GM11168 (cell line): ENCODE results near the gene ANKS1A.

Source experiments
- in situ Hi-C: fragments of 300-500 bp; cut with MboI; formaldehyde crosslinking; loops from one replicate; pipeline ENCODE4 v1.12.0; 2022; ENCODE audit warnings: low sequenced_read_pairs; ENCODE audit not compliant: unreplicated experiment

The ANKS1A gene

GRCh38 chr6:35033683-35034082, 144.6 kb downstream of the ANKS1A start:
- in situ Hi-C loops: no loop called here

GRCh38 chr6:35034411-35035191, 145.5 kb downstream of the ANKS1A start:
- in situ Hi-C loops: no loop called here

- in situ Hi-C loops: no loop called here
Observed at GRCh38 chr6:35035481-35036030, 146.5 kb downstream of the ANKS1A start.

DNA sequence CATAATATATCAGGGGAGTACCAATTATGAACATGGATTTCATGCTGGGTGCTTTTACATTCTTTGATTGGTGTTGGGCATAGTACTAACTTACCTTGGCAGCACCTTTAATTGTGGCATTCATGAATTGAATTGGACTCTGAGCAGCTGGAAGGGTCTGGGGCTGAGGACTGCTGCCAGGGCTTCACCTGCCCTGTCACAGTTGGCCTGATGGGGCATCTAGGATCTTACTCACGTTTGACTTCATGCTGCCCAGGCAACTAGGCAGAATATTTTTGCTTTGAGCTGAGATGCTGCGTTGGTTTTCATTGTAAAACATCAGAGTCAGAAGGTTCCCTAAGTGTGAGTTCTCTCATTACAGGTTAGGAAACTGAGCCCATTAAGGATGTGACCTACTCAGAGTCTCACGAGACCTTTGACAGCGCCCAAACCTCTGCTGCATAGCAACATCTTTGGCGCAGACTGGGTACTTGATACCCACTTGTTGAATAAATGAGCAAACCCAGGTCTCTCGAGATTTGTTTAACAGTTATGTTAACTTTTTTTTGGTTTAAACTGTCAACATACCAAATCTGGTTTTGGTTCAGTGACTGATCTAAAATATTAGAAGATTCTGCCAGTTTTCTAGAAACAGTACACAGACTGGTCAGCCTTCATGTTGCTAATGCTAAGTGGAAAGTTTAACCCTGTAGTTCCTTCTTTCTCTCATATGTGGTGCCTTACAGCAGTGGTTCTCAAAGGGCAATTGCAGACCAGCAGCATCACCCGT, 147.2 kb downstream of the ANKS1A start:
- in situ Hi-C loops: no loop called here

DNA sequence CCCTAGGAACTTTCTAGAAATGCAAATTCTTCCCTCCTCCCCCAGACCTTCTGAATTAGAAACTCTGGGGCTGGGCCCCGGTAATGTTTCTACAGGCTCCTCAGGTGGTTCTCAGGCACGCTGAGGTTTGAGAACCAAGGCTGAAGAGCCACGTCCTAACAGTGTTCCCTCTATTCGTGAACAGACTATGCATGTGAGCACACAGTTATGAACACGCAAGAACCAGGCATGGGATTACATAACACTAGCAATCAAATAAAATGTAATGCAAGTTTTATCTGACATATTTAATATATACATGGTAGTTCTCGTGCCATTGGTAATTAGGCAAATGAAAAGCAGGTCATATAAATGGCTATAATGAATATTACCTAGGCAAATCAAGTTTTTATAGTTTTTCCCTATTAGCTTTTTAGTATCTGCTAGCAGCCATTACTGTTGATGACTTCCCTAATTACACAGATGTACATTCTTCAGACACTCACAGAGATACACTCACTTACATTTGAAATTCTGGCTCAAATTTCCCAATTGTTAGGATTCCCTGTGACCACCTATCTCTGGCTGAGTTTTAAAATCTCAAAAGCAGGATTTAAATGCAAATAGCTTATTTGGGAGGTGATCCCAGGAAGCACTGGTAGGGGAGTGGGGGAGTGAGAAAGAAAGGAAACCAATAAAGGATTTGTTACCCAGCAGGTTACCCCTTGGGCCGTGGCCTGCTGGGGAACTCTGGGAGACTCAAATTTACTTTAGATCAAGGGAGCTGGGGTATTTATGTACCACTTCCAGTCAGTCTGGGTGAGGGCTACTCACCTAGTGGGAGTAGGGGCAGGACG, 148.0 kb downstream of the ANKS1A start:
- in situ Hi-C loops: no loop called here

GRCh38 chr6:35037664-35038038, 148.6 kb downstream of the ANKS1A start:
- in situ Hi-C loops: no loop called here

DNA sequence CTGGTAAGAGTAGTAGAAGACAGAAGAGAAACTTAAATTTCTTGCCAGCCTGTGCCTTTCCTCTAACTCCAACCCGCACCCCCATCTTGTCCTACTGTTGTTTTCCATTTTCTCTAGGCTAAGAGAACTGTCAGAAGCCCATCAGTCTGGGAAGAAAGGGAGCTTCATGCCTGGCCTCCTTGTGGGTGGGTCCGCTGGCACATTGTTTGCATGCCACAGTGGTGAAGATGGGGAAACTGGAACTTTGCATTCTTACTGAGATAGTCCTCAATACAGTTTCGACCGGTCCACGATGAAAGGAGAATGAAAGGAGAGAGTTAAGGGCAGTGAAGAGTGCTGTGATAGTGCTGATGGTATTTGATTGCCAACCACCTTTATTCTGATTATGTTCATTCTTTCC, 149.0 kb downstream of the ANKS1A start:
- in situ Hi-C loops: no loop called here

GRCh38 chr6:35040398-35040797, 151.3 kb downstream of the ANKS1A start:
- in situ Hi-C loops: no loop called here

GRCh38 chr6:35041086-35041861, 152.2 kb downstream of the ANKS1A start:
- in situ Hi-C loops: no loop called here

DNA sequence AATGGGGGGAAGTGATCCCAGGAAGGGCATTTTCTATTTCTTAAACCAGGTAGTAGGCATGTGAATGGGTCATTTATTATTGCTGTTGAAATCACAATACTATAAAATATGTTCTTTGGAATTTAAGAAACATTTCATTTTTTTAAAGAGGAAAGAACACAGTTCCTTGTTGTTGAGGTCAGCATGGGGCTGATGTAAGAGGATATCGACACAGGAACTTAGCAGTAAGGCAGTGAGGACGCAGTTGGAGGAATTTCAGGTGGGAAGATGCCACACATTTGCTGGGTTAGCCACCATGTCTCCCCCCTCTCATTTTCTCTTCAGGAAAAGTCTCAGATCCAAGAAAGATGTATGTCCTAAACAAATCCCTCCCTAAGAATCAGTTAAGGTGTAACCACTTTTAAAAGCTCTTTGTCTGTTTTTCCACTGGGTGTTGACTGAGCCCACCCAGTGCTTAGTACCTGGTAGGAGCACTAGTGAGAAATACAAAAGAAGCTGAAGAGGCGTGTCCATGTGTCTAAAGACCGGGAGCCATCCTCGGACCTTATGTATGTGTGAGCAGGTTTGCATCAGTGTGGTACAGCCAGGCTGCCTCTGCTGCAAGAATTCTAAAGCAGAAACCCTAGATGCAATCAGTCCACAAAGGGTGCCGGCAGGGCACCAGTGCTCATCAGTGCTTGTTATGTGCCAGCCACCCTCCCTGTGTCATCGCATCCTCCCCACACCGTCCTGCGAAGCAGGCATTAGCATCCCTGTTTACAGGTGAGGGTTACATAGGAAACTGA, 153.2 kb downstream of the ANKS1A start:
- in situ Hi-C loops: no loop called here

DNA sequence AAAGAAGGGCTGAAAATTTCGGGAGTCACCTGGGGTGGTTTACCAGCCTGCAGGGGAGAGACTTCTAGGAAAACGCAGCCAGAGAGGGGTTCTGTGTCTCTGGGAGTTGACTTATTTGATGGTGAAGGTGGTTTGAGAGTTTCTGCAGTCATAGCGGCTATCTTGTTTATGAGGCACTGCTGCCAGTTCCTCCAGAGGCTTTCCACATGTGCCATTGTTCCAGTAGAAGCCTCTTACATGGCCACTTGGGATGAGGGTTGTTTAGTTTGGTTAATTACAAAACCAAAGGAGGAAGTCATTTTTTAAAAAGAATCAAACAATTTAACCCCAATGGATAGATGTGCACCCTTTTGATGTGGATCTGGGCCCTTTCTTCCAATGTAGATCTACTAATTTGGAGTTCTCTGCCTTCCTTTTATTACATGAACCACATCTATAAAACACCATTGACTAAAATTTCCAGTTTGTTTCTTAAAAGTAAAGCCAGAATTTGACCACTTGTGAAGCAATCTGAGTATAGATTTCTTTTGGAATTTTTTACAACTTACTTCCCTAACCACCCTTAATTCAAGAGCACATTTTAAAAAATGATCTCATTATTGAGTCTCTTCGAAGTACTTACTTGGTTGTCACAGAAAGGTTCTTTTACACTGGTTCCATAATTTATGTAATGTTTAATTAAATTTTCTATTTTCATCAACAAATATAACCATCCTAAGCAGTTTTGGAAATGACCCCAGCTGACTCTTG, 154.5 kb downstream of the ANKS1A start:
- in situ Hi-C loops: no loop called here

DNA sequence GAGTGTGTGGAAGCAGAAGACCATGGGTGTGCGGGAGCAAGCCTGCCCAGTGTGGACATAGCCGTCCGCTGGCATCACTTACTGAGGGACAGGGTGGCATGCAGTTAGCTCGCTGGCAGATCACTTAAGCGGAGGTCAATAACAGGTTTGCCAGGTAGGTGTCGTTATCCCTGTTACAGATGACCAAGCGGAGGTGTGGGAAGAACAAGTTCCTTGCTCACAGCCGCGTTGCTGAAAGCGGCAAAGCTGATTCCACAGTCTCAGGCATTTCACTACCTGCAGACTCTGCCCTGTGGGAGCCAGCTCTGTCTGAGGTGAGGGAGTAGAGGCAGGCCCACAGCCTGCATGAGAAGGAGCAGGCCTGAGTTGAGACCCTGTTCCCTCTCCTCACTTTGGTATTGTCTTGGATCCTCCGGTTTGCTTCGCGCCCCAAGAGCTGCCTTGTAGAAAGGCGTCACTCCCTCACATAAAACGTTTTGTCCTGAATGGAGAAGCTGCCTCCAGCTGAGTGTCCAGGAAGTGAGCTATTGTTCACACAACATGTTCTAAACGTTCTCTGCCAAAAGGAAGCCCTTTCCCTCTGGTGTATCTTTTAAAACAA, 155.2 kb downstream of the ANKS1A start:
- in situ Hi-C loops: no loop called here

DNA sequence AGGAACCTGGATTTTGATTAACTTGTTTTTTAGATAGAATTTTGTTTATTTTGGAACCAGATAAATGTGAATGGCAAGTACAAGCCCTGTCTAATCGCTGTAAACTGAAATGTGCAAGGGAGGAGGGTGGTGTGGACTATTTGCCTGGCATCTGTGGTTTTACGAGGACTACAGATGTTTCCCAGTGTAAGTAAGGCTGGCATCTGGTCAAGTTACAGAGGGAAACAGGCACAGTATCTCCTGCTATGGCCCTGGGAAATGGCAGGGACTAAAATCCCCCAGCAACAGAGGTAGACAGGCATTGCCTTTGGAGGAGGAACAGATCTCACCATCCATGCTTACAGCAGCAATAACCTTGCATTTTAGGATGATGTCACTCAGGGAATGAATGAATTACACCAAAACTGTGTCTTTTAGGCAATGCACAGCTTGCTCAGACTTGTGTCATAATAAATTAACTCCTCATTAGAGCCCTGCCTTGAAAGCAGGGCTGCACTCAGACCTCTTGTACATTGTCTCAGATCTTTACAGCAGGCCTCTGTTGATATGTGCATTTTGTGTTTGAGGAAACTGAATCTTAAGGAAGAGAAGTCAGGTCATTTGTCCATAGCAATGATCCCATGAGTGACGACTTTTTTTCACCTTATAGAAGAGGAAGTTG, 155.8 kb downstream of the ANKS1A start:
- in situ Hi-C loops: no loop called here

DNA sequence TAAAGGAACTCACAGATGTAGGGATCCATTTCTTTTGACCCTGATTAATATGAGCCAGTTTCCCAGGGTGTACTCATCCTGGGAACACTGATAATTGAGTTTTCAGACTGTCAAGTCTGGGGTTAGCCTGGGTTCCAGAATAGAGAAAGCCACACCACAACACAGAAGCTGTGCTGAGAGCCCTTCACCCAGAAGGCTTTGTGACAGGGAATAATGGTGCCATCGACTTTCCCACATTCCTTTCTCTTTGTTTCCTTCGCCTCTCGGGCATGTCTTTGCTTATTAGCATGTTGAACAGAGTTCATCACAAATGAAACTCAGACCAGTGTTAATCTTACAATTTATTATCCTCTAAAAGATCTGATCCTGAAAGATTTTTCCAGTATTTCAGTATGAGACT, 157.0 kb downstream of the ANKS1A start:
- in situ Hi-C loops: no loop called here

DNA sequence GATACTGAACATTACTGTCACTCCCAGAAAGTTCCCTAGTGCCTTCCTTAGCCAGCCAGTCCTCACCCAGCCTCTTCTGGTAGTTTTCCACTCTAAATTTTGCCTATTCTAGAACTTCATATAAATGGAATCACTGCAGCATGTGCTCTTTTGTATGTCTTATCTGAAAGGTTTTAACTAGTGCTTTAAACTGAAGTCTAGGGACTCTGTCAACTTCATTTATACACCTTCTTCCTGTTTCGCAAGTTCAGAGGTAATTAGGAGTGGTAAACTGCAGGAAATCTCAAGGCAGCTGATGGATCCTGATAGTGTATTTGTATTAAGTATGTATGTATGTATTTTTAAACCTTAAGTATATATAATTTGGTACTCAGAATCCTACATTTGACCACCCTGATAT, 157.8 kb downstream of the ANKS1A start:
- in situ Hi-C loops: no loop called here

- in situ Hi-C loops: no loop called here
Observed at GRCh38 chr6:35047265-35048011, 158.4 kb downstream of the ANKS1A start.
